Stimulated activated CD8-positive, alpha-beta memory T cell treated with anti-CD3 and anti-CD28 coated beads, Interleukin-15, amount 100 ng/mL, for 1 hour (primary cell): ENCODE data around the gene TSHZ1.

Experiments used
- DNase-seq: peaks from one replicate; pipeline ENCODE4 v3.0.0-alpha.2; 2020; ENCODE audit warnings: low read depth

Gene TSHZ1

GRCh38 chr18:75269124-75269680 is 58.6 kb downstream of the TSHZ1 start:
- DNase-seq, result no peak

DNA sequence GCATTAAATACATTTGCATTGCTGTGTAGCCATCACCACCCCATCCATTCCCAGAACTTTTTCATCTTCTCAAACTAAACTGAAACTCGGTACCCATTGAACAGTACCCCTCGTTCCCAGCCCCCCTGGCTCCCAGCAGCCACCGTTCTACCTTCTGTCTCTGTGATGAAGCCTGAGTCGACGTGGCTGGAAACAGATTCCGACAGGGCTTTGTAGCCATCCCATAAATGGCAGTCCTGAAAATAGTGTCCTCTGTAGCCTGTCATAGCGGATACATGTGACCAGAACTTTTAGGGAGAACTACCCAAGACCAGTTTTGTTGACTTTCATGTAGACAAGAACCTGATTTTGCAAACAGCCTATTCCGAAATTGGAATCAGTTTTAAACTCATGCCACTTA is 59.1 kb downstream of the TSHZ1 start:
- no peak for DNase-seq

DNA sequence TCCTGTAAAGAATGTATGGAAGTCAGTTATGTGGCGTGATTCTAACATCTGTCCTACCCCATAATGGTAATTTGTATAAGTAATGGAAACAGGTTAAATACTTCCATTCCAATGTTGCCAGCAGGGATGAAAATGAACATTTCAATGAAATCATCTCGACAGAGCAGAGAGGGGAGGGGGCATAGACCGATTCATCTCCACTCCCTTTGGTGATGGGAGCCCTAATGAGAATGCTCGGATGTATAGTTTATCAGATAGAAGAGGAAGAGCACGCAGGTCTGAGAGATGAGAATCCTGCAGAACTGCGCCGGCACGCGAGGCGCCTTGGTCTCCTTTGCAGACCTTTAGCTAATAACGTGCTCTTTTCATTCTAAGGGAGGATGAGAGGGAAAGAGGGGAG is 61.4 kb downstream of the TSHZ1 start:
- DNase-seq, result no peak

- no peak for DNase-seq
Observed at GRCh38 chr18:75273817-75274216, 63.2 kb downstream of the TSHZ1 start.

- DNase-seq, result no peak
Observed at GRCh38 chr18:75275226-75275625, 64.6 kb downstream of the TSHZ1 start.

- DNase-seq, result no peak
Observed at GRCh38 chr18:75276818-75277609, 66.4 kb downstream of the TSHZ1 start.

DNA sequence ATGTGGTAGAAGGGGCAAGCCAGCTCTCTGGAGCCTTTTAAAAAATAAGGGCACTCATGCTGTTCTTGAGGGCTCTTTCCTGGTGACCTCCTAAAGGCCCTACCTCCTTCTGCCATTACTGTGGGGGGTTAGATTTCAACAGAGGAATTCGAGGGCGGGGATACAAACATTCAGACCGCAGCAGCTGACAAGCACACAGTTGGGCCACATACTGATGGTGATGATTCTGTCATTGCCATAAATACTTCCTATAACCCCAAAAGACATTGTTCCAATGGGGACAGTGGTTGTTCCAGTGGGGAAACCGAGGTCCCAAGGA is 67.0 kb downstream of the TSHZ1 start:
- DNase-seq, result no peak

DNA sequence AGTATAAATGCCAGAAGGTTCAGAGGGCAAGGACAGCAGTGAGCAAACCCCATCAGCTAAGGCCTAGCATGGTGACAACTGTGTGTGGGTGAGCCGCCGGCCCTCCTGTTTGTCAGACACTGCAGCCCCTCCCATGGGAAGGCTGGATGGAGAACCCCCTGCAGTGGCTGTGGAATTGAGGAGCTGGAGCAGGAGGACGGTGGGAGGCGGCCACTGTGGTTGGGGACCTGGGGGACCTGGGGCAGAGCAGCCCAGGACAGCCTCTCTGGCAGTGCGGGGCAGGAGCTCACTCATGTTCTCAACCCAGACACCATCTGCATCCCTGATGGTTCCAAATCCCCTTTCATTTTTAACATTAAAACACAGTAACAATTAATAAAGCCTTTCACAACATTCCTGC is 68.8 kb downstream of the TSHZ1 start:
- no peak for DNase-seq

GRCh38 chr18:75280427-75281280 is 70.1 kb downstream of the TSHZ1 start:
- DNase-seq, result no peak

- no peak for DNase-seq
Observed at GRCh38 chr18:75282746-75283145, 72.1 kb downstream of the TSHZ1 start.

GRCh38 chr18:75283731-75284130 is 73.1 kb downstream of the TSHZ1 start:
- no peak for DNase-seq

GRCh38 chr18:75284566-75284965 is 74.0 kb downstream of the TSHZ1 start:
- DNase-seq, result no peak

GRCh38 chr18:75285876-75286275 is 75.3 kb downstream of the TSHZ1 start:
- no peak for DNase-seq

DNA sequence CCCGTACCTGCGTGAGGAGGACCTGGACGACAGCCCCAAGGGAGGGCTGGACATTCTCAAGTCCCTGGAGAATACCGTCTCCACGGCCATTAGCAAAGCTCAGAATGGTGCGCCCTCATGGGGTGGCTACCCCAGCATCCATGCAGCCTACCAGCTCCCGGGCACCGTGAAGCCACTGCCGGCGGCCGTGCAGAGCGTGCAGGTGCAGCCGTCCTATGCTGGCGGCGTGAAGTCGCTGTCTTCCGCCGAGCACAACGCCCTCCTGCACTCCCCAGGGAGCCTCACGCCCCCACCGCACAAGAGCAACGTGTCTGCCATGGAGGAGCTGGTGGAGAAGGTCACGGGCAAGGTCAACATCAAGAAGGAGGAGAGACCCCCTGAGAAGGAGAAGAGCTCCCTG is 76.4 kb downstream of the TSHZ1 start:
- DNase-seq, result no peak

DNA sequence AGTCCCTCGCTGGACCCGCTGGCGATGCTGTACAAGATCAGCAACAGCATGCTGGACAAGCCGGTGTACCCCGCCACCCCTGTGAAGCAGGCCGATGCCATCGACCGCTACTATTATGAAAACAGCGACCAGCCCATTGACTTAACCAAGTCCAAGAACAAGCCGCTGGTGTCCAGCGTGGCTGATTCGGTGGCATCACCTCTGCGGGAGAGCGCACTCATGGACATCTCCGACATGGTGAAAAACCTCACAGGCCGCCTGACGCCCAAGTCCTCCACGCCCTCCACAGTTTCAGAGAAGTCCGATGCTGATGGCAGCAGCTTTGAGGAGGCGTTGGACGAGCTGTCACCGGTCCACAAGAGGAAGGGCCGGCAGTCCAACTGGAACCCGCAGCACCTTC is 77.1 kb downstream of the TSHZ1 start:
- DNase-seq, result no peak

DNA sequence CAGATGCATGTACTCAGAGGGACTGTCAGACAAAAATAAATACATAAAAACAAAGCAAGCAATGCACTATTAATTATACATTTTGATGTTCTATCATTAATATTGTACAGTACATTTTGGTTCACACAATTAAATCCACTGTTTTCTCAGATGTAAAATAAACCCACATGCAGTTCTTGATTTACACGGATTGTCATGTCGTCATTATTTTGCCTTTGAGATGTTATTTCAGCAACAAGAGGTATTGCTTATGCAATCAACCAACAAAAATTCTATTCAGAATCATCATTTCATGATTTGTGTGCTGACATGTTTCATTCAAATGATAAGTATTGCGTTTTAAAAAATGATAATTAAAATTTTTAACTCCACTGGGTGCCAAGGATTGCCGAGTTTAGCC is 79.2 kb downstream of the TSHZ1 start:
- no peak for DNase-seq

DNA sequence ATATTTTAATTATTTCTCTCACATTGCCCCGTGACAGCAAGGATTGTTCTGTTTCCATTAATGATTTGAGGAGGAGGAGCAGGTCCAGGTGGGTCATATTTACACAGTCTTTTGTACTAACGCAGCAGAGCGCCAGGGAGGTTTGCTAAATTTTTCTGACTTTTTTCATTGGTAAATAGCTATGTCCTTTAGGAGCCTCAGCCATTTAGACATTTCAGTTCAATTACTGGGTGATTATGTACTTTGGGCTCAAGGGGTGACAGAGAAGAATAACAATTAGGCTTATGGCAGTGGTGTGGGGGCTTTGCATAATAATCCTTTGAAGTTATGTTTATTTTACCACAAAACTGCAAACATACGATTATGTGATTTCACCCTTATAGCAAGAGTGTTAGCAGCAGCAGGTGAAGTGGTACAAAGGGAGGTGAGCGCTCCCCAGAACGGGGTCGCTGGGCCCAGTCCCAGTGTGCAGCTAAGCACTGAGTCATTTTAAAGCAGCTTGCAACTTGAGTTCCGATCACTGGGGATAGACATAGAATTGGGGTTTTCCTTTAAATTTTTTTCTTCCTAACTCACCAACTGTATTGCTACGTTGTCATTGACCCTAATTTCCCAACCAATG is 80.3 kb downstream of the TSHZ1 start:
- no peak for DNase-seq

GRCh38 chr18:75291460-75291859 is 80.9 kb downstream of the TSHZ1 start:
- DNase-seq, result no peak

DNA sequence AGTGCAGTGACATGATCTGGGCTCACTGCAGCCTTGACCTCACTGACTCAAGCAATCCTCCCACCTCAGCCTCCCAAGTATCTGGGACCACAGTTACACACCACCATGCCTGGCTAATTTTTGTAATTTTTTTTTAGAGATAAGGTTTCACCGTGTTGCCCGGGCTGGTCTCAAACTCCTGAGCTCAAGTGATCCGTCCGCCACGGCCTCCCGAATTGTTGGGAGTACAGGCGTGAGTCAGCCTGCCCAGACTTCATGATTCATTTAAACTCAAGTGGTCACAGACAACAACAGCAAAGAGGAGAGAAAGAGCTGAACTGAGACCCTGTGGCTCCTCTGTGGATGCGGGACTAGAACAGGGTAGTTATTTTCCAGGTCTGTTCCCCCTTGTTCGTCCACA is 83.0 kb downstream of the TSHZ1 start:
- DNase-seq, result no peak

DNA sequence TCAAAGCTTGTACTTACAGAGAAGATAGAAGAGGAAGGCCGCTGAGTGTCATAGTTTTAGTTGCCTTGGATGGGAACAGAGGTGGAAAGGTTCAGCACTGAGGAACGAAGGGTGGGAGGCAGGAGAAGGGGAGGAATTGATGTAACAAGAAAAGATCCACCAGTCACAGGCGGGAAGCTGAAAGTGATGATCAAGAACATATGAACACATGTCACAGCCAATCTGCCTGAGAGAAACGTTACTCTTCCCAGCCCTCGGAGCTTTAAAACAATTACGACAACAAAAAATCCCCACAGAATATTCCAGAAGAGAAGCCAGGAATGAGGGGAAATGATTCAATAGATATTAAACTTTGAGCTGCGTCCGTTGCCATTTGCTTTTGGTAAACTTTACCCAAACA is 87.1 kb downstream of the TSHZ1 start:
- DNase-seq, result no peak

- DNase-seq, result no peak
Observed at GRCh38 chr18:75304678-75305557, 94.3 kb downstream of the TSHZ1 start.

DNA sequence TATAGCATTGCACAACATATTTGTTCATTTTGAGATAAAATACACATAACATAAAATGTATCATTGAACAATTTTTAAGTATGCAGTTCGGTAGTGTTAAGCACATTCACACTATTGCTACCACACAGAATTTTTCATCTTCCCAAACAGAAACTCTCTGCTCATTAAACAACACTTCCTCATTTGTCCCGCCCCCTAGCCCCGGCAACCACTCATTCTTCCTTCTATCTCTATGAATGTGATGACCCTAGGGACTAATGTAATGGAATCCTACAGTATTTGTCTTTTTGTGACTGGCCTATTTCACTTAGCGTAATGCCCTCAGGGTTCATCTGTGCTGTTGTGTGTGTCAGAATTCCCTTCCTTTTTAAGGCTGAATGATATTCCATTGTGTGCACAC is 95.4 kb downstream of the TSHZ1 start:
- DNase-seq, result no peak
